Upper lobe of right lung (tissue), 1 donor: ENCODE results near the gene MBOAT2. TPM values are rescaled to one million over a fixed set of nuclear protein-coding genes. Genes with fewer than 3 reads are reported as not detected.

Experiments
- ATAC-seq: fragments of 200-7000 bp; cut with Tn5 transposase; one replicate; pipeline ENCODE4 v1.9.1; 2020; ENCODE audit warnings: mild to moderate bottlenecking, moderate library complexity
- DNase-seq: peaks from one replicate; pipeline ENCODE4 v3.0.0-alpha.2; 2020
- H3K27ac ChIP-seq: fragments of 200-600 bp; one replicate; pipeline ENCODE4 v1.8.0; 2022
- H3K27me3 ChIP-seq: fragments of 200-600 bp; one replicate; pipeline ENCODE4 v1.8.0; 2022; ENCODE audit warnings: mild to moderate bottlenecking
- H3K36me3 ChIP-seq: fragments of 200-600 bp; one replicate; pipeline ENCODE4 v1.8.0; 2022
- H3K4me1 ChIP-seq: fragments of 200-600 bp; one replicate; pipeline ENCODE4 v1.8.0; 2022
- H3K4me3 ChIP-seq: fragments of 200-600 bp; one replicate; pipeline ENCODE4 v1.8.0; 2022; ENCODE audit warnings: mild to moderate bottlenecking
- H3K9me3 ChIP-seq: fragments of 200-600 bp; one replicate; pipeline ENCODE4 v1.8.0; 2022
- intact Hi-C: fragments of 100-400 bp; cut with DNase I; formaldehyde crosslinking; loops from one replicate; pipeline ENCODE4 v1.11.0; 2022
- total RNA-seq: library from RNA; stranded (reverse); fragmentation: NEBNext Ultra II Directional; extraction: Animal tissue kit (Norgen Biotek cat#: 25700); gene quantifications from one replicate; pipeline ENCODE4 v1.2.1, GENCODE V29; 2021
- TF ChIP-seq, protein P1 (sequence below): fragments of 200-600 bp; IDR thresholded peaks from one replicate; pipeline ENCODE4 v1.8.0; 2022; ENCODE audit warnings: antibody characterized with exemption
- donor health status: DM: no; HTN: yes; CAD: no; lungs with severe emphysema.

MBOAT2 gene
- total RNA-seq, 1 donor from 2014 or later: 31.4 TPM

GRCh38 chr2:8999797-9000196 is 3.7 kb downstream of the MBOAT2 start:
- no peaks in the 10 kb centered on the region for H3K9me3 ChIP-seq
- H3K27ac ChIP-seq: no peak overlapping the region
- no peak for ATAC-seq

GRCh38 chr2:8999102-8999446 is 4.4 kb downstream of the MBOAT2 start:
- Histone ChIP-seq H3K9me3 (no peaks in the 10 kb centered on the region), H3K36me3 (no peaks in the 10 kb centered on the region), H3K4me1 (peaks cover 7% of the 10 kb centered on the region), H3K27ac (no peak overlapping the region), H3K27me3 (no peaks in the 10 kb centered on the region), H3K4me3 (no peak overlapping the region)
- DNase-seq: no peak
- no peak for ATAC-seq
- intact Hi-C loops: no loop called here
- TF ChIP-seq, protein P1, sequence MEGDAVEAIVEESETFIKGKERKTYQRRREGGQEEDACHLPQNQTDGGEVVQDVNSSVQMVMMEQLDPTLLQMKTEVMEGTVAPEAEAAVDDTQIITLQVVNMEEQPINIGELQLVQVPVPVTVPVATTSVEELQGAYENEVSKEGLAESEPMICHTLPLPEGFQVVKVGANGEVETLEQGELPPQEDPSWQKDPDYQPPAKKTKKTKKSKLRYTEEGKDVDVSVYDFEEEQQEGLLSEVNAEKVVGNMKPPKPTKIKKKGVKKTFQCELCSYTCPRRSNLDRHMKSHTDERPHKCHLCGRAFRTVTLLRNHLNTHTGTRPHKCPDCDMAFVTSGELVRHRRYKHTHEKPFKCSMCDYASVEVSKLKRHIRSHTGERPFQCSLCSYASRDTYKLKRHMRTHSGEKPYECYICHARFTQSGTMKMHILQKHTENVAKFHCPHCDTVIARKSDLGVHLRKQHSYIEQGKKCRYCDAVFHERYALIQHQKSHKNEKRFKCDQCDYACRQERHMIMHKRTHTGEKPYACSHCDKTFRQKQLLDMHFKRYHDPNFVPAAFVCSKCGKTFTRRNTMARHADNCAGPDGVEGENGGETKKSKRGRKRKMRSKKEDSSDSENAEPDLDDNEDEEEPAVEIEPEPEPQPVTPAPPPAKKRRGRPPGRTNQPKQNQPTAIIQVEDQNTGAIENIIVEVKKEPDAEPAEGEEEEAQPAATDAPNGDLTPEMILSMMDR: no peak

More at GRCh38 chr2:8999797-9000196, 3.7 kb downstream of the MBOAT2 start:
- Histone ChIP-seq H3K36me3 (no peaks in the 10 kb centered on the region), H3K27me3 (no peaks in the 10 kb centered on the region), H3K4me1 (peaks cover 7% of the 10 kb centered on the region), H3K4me3 (no peak overlapping the region)
- intact Hi-C loops: no loop called here
- DNase-seq: no peak
- TF ChIP-seq, protein P1: no peak

- ATAC-seq: no peak
- no peaks in the 10 kb centered on the region for H3K27me3 ChIP-seq
Measured at GRCh38 chr2:8998418-8999101, 4.9 kb downstream of the MBOAT2 start.

DNA sequence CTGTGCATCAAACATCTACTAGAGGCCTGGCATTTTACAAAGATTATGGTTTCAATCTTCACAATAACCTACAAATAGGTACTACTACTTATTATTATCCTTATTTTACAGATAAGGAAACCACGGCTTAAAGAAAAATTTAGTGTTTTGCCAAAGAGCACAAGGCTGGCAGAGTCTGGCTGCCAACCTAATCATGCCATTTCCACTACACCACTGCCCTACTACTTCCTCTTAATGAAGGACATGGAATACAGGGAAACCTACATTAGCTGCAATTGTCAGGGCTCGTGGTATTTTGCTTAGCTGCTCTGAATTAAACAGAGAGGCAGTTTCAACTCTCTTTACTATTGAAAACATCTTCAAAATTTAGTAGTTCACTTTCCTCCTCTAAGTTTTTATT is 5.9 kb downstream of the MBOAT2 start:
- H3K27ac ChIP-seq: no peak overlapping the region
- intact Hi-C loops: no loop called here
- H3K9me3 ChIP-seq: no peaks in the 10 kb centered on the region
- TF ChIP-seq, protein P1: no peak
- H3K27me3 ChIP-seq: no peaks in the 10 kb centered on the region
- H3K36me3 ChIP-seq: no peaks in the 10 kb centered on the region
- H3K4me1 ChIP-seq: peaks cover 3% of the 10 kb centered on the region
- ATAC-seq (no peak), DNase-seq (no peak)
- no peak overlapping the region for H3K4me3 ChIP-seq

More at GRCh38 chr2:8998418-8999101, 4.9 kb downstream of the MBOAT2 start:
- intact Hi-C loops: no loop called here
- H3K4me3 ChIP-seq: no peak overlapping the region
- TF ChIP-seq, protein P1: no peak
- H3K9me3 ChIP-seq: no peaks in the 10 kb centered on the region
- peaks cover 7% of the 10 kb centered on the region for H3K4me1 ChIP-seq
- no peaks in the 10 kb centered on the region for H3K36me3 ChIP-seq
- H3K27ac ChIP-seq: no peak overlapping the region
- DNase-seq: no peak

GRCh38 chr2:8997108-8997507 is 6.4 kb downstream of the MBOAT2 start:
- Histone ChIP-seq H3K4me3 (no peak overlapping the region), H3K27me3 (no peaks in the 10 kb centered on the region), H3K27ac (no peak overlapping the region), H3K4me1 (no peaks in the 10 kb centered on the region), H3K9me3 (no peaks in the 10 kb centered on the region), H3K36me3 (no peaks in the 10 kb centered on the region)
- intact Hi-C loops: no loop called here
- ATAC-seq: no peak
- TF ChIP-seq, protein P1: no peak
- no peak for DNase-seq

GRCh38 chr2:8996006-8996405 is 7.5 kb downstream of the MBOAT2 start:
- H3K4me3 ChIP-seq: no peak overlapping the region
- TF ChIP-seq, protein P1: no peak
- no peaks in the 10 kb centered on the region for H3K9me3 ChIP-seq
- H3K27me3 ChIP-seq: no peaks in the 10 kb centered on the region
- no peaks in the 10 kb centered on the region for H3K4me1 ChIP-seq
- H3K36me3 ChIP-seq: no peaks in the 10 kb centered on the region
- no peak overlapping the region for H3K27ac ChIP-seq
- intact Hi-C loops: no loop called here
- DNase-seq (no peak), ATAC-seq (peak; percentile 35)
